Left forelimb (tissue), 1 donor: ENCODE measurements around the gene PTCD1.

Experiments used
- DNase-seq: peaks from one replicate; pipeline ENCODE4 v3.0.0-alpha.2; 2018; ENCODE audit warnings: low spot score

The PTCD1 gene

DNA sequence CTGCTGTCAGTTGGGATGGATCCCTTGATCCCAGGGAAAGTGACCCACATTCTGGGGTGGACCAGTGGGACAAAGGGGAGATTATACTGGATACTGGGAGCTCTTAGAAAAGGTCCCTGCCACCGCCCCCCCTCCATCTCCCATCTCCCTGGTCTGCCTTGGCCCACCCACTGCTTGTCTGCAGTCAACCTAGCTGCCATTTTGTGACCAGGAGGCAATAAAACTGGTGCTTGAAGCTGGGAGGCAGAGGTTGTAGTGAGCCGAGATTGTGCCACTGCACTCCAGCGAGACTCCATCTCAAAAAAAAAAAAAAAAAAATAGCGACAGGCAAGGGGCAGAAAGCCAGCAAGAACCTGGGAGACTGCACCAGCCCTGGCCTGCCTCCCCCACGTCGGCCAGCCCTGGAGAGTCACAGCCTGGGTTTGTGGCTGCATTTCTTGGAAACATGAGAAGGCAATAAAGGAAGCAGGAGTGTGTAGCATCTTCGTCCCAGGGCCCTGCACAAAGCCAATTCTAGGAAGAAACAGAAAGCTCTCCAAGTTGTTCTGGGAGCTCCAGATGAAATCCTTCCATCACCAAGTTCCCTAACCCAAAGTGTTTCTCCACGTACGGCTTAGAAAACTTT lies 68.7 kb downstream of the PTCD1 start:
- DNase-seq = no peak

GRCh38 chr7:99368750-99369389 lies 69.7 kb downstream of the PTCD1 start:
- DNase-seq = no peak
